Measurements from ENCODE around the gene RHOBTB3.

The RHOBTB3 gene

GRCh38 chr5:95713960-95714710 lies 17.0 kb upstream of the RHOBTB3 start:
- no peak for DNase-seq

GRCh38 chr5:95715799-95716461 lies 15.2 kb upstream of the RHOBTB3 start:
- no peak for DNase-seq

DNA sequence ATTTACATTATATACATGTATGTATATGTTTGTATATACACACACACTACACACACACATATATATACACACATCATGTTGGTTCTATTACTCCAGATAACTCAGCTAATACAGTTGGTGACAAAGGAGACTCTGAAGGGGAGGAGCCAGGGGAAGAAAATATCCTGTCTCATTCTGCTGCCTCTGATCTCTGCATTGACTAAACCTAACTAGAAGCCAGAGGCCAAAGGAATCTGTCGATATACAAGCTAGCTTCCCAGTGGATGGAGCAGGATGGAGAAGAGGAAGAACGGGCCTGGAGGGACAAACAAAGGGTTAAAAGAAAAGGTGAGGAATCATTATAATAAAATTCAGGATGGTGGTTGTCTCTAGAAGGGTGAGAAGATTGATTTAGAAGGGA lies 13.7 kb upstream of the RHOBTB3 start:
- no peak for DNase-seq

DNA sequence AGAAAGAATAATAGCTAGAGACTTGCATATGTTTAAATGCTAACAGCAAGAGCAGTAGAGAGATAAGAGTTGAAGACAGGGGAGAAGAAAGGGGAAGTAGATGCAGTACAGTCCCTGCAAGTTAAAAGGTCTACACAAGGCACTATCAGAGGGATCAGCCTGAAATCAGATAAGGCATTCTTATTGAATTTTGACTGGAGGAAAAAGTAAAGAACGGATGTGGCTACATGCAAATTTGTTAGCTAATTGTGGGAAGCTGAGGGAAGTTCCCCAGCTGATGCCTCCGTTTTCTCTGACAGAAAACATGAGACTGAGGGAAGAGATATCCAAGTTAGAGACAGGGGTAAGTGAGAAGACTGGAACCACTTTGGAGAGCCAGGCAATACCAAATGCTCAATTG lies 12.9 kb upstream of the RHOBTB3 start:
- DNase-seq = no peak

- no peak for DNase-seq
Measured at GRCh38 chr5:95718738-95719137, 12.4 kb upstream of the RHOBTB3 start.

DNA sequence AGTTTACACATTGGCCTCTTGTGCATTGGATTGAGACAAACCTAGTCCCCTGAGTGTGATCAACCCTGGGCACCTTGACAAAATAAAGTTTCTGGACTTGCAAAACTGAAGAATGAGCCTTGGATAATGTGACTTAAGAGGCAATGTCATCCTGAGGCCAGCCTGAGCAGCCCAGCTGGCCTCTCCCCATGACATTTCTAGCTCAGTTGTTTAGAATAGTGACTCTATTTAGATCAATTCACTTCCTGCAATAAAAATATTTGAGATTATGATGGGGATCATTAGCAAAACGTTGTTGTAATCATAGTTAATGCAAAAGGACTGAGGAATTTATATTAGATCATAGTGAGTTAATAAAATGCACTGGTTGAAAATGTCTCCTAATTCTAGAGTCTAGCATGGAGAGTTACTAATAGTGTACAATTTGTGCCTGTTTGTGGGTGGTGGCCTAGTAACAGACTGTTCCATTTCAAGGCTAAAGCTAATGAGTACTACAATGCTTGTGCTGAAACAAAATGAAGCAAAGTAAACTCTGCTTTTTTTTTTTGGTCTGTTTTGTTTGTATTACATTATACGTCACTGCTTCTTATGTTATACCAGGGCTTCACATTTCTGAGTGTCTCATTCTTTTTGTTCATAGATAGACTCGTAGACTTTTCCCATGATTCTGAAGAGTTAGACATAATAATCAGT lies 10.9 kb upstream of the RHOBTB3 start:
- no peak for DNase-seq

GRCh38 chr5:95721582-95722295 lies 9.4 kb upstream of the RHOBTB3 start:
- DNase-seq = no peak

DNA sequence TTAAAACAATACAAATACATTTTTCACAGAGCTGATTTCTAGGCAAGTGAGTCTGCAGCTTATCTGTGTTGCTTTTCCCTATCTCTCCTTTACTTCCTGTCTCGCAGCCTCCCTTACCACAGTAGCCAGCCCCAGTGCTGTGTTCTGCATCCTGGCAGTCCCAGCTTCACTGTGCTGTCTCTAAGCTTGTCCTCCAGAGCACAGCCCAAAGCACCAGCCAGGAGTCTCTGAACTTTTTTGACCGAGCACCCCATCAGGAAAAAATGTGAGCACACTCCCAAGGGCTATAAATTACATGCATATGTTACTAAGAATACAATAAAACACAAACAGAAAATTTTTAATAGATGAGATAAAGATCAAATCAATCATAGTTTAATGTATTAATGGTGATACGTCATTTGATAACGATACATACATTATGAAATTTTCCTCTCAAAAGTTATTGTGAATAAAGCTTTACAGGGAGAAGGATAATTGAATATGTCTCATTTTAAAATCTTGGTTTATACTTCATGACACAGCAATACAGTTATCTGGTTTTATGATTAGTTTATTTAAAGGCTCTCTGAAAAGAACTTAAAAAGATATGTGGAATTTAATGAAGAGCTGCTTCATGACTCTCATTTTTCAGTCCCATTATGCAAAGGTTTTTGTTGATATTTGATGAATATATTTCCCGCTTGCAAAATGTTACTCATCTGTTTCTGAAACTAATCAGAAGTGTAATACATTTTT lies 7.3 kb upstream of the RHOBTB3 start:
- no peak for DNase-seq

DNA sequence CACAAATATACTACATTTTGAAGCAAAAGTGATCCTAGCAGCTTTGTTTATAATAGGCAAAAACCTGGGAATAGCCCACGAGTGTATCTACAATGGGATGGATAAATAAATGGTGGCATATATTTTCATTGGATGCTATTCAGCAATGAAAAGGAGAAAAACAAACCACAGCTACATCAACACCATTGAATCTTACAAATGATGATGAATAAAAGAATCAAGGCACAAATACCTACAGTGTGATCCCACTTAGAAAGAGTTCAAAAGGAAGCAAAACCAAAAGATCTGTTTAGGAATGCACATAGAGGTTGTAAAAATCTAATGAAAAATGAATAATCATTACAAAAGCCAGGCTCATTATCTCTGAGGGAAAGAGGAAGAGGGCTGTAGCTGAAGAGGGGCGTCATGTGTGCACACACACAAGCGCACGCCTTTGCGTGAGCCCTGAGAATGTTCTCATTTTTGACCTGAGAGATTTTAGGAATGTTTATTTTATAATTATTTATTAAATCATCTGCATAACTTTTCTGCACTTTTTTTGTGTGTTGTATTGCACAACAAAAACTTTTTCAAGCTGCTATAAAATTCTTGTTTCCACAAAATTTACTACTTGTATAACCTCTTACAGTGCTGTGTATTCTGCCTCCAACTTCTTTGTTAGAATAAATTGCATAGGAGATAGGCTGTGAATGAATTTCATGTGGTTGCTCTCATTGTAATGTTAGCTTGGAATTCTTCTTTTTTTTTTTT lies 5.9 kb upstream of the RHOBTB3 start:
- DNase-seq = no peak

GRCh38 chr5:95725937-95726810 lies 5.0 kb upstream of the RHOBTB3 start:
- DNase-seq = no peak

GRCh38 chr5:95726811-95727763 lies 4.0 kb upstream of the RHOBTB3 start:
- DNase-seq = no peak

DNA sequence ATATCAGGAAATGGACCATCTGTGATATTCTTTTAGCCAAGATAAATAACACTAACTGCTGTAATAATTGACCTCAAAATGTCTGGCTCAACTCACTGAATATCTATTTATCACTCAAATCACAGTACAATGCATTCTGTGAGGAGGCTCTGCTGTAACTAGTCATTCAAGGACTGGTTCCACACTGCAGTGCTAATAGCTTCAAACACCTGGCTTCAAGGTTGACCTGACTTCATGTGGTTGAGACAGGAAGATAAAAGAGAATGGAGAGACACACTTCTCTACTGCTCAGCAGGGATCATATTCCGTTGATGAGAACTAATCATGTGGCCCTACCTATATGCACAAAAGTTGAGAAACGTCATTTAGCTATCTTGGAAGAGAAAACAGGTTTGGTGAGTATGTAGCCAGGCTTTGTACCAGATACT lies 3.4 kb upstream of the RHOBTB3 start:
- DNase-seq = no peak

DNA sequence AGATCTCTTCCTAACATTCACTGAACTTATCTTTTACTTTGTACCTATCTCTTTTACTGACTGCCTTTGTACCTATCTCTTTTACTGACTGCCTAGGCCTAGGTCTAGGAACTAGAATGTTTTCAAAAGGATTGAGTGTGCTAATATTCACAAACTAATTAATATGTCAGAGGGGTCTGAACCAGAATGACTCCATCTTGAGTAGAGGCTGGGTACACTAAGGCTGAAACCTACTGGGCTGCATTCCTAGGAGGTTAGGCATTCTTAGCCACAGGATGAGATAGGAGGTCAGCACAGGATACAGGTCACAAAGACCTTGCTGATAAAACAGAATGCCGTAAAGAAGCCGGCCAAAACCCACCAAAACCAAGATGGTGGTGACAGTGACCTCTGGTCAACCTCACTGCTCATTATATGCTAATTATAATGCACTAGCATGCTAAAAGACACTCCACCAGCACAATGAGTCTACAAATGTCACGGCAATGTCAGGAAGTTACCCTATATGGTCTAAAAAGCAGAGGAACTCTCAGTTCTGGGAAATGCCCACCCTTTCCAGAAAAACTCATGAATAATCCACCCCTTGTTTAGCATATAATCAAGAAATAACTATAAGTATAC lies 2.5 kb upstream of the RHOBTB3 start:
- DNase-seq = no peak

GRCh38 chr5:95729115-95730010 lies 1.8 kb upstream of the RHOBTB3 start:
- DNase-seq = no peak

GRCh38 chr5:95730011-95730700 lies 980 bp upstream of the RHOBTB3 start:
- DNase-seq = no peak

GRCh38 chr5:95731571-95732554 lies 727 bp downstream of the RHOBTB3 start:
- DNase-seq = peak in 1 of 2 donors; percentile 25

Measured in stimulated activated CD4-positive, alpha-beta T cell treated with anti-CD3 and anti-CD28 coated beads, Interleukin-2, amount 100 ng/mL, for 48 hours (primary cell).